ENCODE measurements around the gene DIP2B.
"Not testable (repeated sequence)": the region's sequence is repeated elsewhere in the genome, so short reads cannot be mapped to it uniquely, and the experiment has no call there.

Gene DIP2B, protein sequence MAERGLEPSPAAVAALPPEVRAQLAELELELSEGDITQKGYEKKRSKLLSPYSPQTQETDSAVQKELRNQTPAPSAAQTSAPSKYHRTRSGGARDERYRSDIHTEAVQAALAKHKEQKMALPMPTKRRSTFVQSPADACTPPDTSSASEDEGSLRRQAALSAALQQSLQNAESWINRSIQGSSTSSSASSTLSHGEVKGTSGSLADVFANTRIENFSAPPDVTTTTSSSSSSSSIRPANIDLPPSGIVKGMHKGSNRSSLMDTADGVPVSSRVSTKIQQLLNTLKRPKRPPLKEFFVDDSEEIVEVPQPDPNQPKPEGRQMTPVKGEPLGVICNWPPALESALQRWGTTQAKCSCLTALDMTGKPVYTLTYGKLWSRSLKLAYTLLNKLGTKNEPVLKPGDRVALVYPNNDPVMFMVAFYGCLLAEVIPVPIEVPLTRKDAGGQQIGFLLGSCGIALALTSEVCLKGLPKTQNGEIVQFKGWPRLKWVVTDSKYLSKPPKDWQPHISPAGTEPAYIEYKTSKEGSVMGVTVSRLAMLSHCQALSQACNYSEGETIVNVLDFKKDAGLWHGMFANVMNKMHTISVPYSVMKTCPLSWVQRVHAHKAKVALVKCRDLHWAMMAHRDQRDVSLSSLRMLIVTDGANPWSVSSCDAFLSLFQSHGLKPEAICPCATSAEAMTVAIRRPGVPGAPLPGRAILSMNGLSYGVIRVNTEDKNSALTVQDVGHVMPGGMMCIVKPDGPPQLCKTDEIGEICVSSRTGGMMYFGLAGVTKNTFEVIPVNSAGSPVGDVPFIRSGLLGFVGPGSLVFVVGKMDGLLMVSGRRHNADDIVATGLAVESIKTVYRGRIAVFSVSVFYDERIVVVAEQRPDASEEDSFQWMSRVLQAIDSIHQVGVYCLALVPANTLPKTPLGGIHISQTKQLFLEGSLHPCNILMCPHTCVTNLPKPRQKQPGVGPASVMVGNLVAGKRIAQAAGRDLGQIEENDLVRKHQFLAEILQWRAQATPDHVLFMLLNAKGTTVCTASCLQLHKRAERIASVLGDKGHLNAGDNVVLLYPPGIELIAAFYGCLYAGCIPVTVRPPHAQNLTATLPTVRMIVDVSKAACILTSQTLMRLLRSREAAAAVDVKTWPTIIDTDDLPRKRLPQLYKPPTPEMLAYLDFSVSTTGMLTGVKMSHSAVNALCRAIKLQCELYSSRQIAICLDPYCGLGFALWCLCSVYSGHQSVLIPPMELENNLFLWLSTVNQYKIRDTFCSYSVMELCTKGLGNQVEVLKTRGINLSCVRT (N-terminal part only)

DNA sequence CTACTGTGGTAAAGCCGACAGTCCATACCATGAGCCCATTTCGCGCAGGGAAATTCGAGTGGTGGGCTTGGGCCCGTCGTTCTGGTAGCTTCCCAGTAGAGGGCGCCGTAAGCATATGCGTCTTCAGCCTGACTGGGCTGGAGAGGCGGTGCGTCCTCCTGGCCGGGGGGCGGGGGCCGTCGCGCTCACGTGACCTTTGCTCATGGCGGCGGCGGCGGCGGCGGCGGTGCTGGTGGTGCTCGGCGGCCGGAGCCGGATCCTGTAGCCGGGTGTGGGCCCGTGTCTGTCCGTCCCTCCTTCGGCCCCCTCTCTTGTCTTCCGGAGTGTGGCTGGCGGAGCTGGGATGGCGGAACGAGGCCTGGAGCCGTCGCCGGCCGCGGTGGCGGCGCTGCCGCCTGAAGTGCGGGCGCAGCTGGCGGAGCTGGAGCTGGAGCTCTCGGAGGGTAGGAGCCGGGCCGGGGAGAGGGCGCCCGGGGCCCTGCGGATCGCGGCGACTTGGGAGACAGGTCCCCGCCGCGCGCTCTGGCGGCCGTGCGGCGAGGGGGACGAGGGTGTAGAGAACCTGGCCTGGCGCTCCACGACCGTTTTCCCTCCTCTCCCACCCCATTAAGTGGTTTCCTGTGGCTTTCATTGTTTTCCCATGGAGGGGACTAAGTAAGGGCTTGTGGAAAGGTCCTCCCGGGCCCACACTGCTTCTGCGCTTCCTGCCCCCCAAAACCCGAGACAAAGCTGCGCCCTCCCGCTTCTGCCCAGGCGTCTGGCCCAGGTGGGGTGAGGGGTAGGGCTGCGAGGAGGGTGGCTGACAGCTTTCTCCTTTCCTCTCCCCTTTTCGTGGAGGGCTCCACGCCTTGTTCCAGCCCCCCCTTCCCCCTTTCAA lies at the start of gene DIP2B:
TSS of gene DIP2B (plus strand) at position 188 of the 877 bp plus-strand sequence. CDS start at position 344, 156 bp downstream.
- peak; percentile 97 for DNase-seq (ENCODE audit: low spot score)

DNA sequence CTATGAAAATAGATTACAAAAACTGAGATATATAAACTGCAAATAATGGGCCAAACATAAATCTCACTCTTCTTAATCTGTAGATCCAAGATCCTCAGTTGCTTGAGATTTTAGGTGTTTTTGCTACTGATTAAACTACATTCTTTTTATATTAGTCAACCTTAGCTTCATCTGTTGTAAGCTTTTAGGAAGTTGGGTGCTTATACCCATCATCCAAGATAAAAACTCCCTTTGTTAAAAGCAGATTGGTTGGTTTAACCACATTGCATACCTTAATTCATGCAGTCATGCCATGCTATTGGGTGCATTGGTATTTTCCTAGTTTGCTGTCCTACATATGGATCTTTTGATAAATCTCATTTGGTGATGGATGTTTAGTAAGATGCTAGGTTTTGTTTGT lies 46.2 kb upstream of the DIP2B start:
- no peak for DNase-seq (ENCODE audit: low spot score)

DNA sequence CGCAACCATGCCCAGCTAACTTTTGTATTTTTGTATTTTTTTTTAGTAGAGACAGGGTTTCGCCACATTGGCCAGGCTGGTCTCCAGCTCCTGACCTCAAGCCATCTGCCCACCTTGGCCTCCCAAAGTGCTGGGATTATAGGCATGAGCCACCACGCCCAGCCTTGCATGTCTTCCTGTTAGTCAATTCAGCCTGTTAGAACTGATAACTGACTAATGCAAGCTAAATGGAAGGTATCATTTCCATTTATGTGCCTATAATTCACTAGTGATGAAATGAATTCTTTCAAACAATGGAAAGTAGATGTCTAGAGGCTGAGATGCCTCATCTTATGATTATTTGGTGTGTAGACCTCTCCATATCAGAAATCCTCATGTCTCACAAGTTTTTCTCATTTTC lies 37.3 kb upstream of the DIP2B start:
- no peak for DNase-seq (ENCODE audit: low spot score)

DNA sequence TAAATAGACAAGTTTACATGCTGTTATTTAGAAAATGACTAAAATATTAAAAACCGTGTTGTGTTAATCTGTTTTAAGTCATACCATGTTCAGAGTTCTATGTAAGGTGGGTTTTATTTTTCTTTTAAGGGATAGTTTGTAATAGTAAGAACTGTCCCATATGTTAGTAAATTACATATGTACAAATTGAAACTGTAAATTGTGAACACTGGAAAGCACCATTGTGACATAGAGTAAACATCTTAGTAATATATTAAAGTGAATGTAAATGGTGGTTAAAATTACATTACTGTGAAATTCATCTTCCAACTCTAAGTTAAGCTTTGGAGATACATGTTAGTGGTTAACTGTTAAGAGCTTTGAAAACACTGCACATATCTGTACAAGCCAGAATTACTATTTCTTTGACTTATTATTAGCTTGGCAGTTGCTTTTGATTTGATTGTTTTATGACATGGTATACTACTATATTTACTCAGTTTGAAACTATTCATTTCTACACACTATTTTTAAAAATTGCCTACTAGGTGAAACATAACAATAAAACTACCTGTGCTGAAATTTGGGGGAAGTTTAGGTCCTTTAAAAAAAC lies 27.4 kb upstream of the DIP2B start:
- no peak for DNase-seq (ENCODE audit: low spot score)

- no peak for DNase-seq (ENCODE audit: low spot score)
Measured at GRCh38 chr12:50482571-50482970, 22.2 kb upstream of the DIP2B start.

- DNase-seq (ENCODE audit: low spot score), result no peak
Measured at GRCh38 chr12:50483488-50483887, 21.3 kb upstream of the DIP2B start.

DNA sequence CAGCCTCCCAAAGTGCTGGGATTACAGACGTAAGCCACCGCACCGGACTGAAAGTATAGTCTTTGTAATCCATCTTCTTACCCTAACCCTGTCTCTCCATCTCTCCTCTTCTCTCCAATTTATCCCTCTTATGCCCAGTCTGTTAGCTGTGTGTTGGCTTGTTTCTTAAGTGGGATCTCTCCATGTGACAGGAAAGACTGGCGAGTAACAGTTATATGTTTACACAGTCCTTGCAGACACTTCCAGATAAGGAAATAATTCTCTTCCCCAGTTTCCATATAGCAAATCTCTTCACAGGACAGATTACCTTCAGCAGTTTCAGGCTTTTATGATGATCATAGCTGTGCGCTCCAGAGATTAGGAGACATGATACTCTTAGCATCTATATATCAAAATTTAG lies 16.0 kb upstream of the DIP2B start:
- no peak for DNase-seq (ENCODE audit: low spot score)

DNA sequence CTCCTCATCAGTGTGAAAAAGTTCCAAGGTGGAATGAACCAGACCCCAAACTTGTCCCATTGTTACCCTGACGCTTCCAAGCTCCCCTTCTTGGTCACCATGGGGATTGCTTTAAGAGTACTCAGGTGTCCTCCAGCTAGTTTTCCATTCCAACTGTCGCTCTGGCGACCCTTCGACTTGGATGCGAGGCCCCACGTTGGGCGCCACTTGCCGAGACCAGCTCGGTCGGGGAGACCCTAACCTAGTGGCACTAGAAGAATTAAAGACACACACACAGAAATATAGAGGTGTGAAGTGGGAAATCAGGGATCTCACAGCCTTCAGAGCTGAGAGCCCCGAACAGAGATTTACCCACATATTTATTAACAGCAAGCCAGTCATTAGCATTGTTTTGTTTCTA lies 6.7 kb upstream of the DIP2B start:
- DNase-seq (ENCODE audit: low spot score), result not testable (repeated sequence)

GRCh38 chr12:50505675-50506530 lies 1.1 kb downstream of the DIP2B start:
- DNase-seq (ENCODE audit: low spot score), result peak; percentile 16

- DNase-seq (ENCODE audit: low spot score), result no peak
Measured at GRCh38 chr12:50506753-50507473, 2.1 kb downstream of the DIP2B start.

DNA sequence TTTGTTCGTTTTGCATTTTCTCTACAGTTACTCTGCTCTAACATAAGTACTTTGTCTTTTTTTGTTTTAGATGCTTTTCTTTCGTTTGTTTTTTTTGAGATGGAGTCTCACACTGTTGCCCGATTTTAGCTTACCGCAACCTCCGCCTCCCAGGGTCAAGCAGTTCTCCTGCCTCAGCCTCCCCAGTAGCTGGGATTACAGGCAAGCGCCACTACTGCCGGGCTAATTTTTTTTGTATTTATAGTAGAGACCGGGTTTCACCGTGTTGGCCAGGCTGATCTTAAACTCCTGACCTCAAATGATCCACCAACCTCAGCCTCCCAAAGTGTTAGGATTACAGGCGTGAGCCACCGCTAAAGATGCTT lies 2.7 kb downstream of the DIP2B start:
- DNase-seq (ENCODE audit: low spot score), result no peak

- no peak for DNase-seq (ENCODE audit: low spot score)
Measured at GRCh38 chr12:50507930-50508329, 3.1 kb downstream of the DIP2B start.

- DNase-seq (ENCODE audit: low spot score), result no peak
Measured at GRCh38 chr12:50508414-50508813, 3.6 kb downstream of the DIP2B start.

GRCh38 chr12:50508970-50509663 lies 4.3 kb downstream of the DIP2B start:
- no peak for DNase-seq (ENCODE audit: low spot score)

- no peak for DNase-seq (ENCODE audit: low spot score)
Measured at GRCh38 chr12:50514526-50515276, 9.9 kb downstream of the DIP2B start.

GRCh38 chr12:50515587-50515986 lies 10.8 kb downstream of the DIP2B start:
- no peak for DNase-seq (ENCODE audit: low spot score)

GRCh38 chr12:50517421-50518048 lies 12.8 kb downstream of the DIP2B start:
- no peak for DNase-seq (ENCODE audit: low spot score)
